GM18868 (cell line): Measurements from ENCODE around the gene FMNL3.
"Not testable (repeated sequence)": the region's sequence is repeated elsewhere in the genome, so short reads cannot be mapped to it uniquely, and the experiment has no call there.

Experiments
- ATAC-seq: cut with Tn5 transposase; IDR thresholded peaks from one replicate; pipeline ENCODE4 v1.9.1; 2021; ENCODE audit warnings: mild to moderate bottlenecking, moderate library complexity; ENCODE audit not compliant: unreplicated experiment

Gene FMNL3

GRCh38 chr12:49609875-49610154 is 97.4 kb downstream of the FMNL3 start:
- no peak for ATAC-seq

DNA sequence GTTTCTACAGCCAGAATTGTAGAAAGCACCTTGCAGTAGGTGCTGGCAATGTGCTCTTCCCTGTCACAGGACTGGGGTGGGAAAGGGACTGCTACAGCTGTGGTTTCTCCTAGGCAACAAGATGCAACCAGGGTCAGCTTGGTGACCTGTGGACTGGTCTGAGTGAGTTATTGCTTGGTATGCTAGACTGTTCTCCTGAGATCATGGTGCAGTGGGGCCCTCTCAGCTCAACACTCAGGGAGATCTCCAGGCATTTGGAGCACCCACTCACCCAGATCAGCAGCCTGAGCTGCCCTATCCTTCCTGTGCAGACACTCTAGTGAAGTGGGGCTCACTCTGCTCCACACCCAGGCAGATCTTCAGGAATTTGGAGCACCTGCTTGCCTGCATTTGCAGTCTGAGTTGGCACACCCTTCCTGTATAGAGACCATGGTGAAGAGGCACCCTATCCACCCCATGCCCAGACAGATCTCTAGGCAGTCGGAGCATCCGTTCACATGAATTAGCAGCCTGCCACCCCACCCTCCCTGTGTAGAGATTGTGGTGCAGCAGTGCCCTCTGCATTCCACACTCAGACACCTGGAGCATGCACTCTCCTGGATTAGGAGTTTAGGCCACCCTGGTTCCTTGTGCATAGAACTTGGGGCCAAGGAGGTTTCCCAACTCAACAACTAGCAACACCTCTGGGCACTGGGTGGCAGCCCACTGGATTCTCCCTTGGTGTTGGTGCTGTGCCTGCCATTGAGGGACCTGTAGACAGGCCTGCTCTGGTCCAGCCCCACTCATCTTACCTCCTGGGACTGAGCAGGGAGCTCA is 97.9 kb downstream of the FMNL3 start:
- ATAC-seq = no peak

DNA sequence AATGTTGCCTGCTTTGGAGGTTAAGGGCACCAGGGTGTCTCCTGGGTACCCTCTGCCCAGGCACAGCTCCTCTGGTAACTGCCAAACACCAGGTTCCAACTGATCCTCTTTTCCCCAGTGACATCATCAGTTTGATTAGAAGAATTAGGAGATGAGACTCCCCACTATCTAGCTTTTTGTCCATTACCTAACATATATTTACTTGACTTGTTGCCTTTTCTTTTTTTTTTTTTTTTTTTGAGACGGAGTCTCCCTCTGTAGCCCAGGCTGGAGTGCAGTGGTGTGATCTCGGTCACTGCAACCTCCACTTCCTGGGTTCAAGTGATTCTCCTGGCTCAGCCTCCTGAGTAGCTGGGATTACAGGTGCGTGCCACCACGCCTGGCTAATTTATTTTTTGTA is 101.7 kb downstream of the FMNL3 start, which contains the start of gene FAM186B:
TSS of gene FAM186B (minus strand) at position 101 of the 400 bp plus-strand sequence. CDS start 162 bp downstream, outside the sequence.
- not testable (repeated sequence) for ATAC-seq

DNA sequence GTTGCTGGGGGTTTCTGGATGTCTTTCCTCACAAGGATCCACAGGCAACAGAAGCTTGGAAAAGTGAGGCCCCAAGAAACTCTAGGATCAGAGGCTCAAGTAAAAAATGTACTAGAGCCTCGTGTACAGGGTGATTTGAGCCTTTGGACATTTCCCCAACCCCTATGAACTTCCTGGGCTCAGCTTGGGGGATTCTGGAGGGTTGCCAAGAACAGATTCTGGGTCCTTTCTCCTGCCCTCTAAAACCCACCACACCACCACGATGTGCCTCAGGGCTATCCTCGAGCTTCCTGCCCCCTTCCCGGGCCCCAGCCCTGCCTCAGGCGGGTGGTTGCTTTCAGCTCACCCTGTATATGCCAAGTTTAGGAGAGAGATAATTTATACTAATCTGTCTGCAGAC is 102.3 kb downstream of the FMNL3 start:
- no peak for ATAC-seq

GRCh38 chr12:49603721-49604120 is 103.5 kb downstream of the FMNL3 start:
- no peak for ATAC-seq

- no peak for ATAC-seq
Measured at GRCh38 chr12:49599961-49600360, 107.2 kb downstream of the FMNL3 start.

GRCh38 chr12:49598527-49598926 is 108.7 kb downstream of the FMNL3 start:
- no peak for ATAC-seq

GRCh38 chr12:49588721-49589516 is 118.3 kb downstream of the FMNL3 start:
- ATAC-seq = no peak

DNA sequence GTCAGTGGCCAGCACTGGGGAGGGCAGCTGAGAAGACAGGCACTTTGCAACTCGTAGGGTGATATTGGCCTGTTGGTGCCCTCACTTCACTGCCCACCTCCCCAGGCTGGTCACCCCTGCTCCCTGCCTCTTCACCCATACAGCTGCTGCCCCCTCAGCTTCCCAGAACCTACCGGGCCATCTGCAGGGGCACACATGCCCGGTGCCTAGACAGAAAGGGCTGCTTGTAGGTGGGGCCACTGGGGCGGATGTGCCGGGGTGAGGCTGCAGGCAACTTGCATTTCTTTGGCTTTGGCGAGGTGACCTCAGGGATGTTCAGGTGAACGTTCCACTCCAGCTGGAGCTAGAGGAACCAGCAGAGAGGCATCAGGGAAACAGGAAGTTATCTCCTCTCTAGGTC is 118.9 kb downstream of the FMNL3 start:
- ATAC-seq = no peak

- ATAC-seq = no peak
Measured at GRCh38 chr12:49587174-49587908, 119.9 kb downstream of the FMNL3 start.
